ENCODE results near the gene PMIS2.

Gene PMIS2

GRCh38 chr19:35623327-35624010 lies 37.5 kb downstream of the PMIS2 start:
- TF ChIP-seq, protein P1, sequence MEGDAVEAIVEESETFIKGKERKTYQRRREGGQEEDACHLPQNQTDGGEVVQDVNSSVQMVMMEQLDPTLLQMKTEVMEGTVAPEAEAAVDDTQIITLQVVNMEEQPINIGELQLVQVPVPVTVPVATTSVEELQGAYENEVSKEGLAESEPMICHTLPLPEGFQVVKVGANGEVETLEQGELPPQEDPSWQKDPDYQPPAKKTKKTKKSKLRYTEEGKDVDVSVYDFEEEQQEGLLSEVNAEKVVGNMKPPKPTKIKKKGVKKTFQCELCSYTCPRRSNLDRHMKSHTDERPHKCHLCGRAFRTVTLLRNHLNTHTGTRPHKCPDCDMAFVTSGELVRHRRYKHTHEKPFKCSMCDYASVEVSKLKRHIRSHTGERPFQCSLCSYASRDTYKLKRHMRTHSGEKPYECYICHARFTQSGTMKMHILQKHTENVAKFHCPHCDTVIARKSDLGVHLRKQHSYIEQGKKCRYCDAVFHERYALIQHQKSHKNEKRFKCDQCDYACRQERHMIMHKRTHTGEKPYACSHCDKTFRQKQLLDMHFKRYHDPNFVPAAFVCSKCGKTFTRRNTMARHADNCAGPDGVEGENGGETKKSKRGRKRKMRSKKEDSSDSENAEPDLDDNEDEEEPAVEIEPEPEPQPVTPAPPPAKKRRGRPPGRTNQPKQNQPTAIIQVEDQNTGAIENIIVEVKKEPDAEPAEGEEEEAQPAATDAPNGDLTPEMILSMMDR (conservative IDR thresholded peaks at IDR 0.05; ENCODE audit: control insufficient read depth, insufficient read depth, low read depth, low read length), result no peak
- H3K4me3 ChIP-seq (ENCODE audit: control insufficient read depth, low read depth, low read length), result no peak overlapping the region
- DNase-seq (ENCODE audit: low read depth), result no peak

- TF ChIP-seq, protein P1 (conservative IDR thresholded peaks at IDR 0.05; ENCODE audit: control insufficient read depth, insufficient read depth, low read depth, low read length), result no peak
- DNase-seq (ENCODE audit: low read depth), result no peak
- peak overlapping the region; percentile 82 for H3K4me3 ChIP-seq (ENCODE audit: control insufficient read depth, low read depth, low read length)
These were observed 42.2 kb downstream of the PMIS2 start for GRCh38 chr19:35628264-35628564.

GRCh38 chr19:35628565-35629331 lies 42.8 kb downstream of the PMIS2 start, which contains the start of gene RBM42:
Gene RBM42, plus strand, starts transcription at chr19:35629036. Its CDS starts 118 bp downstream, at chr19:35629154.
- DNase-seq (ENCODE audit: low read depth), result peak; percentile 99
- H3K4me3 ChIP-seq (ENCODE audit: control insufficient read depth, low read depth, low read length), result peak within 1 kb of the TSS; percentile 82
- TF ChIP-seq, protein P1 (conservative IDR thresholded peaks at IDR 0.05; ENCODE audit: control insufficient read depth, insufficient read depth, low read depth, low read length), result no peak

- TF ChIP-seq, protein P1 (conservative IDR thresholded peaks at IDR 0.05; ENCODE audit: control insufficient read depth, insufficient read depth, low read depth, low read length), result no peak
- no peak for DNase-seq (ENCODE audit: low read depth)
- H3K4me3 ChIP-seq (ENCODE audit: control insufficient read depth, low read depth, low read length), result peak overlapping the region; percentile 82
These were observed 43.3 kb downstream of the PMIS2 start for GRCh38 chr19:35629332-35629633.

GRCh38 chr19:35633727-35634440 lies 47.9 kb downstream of the PMIS2 start:
- DNase-seq (ENCODE audit: low read depth), result no peak
- no peak overlapping the region for H3K4me3 ChIP-seq (ENCODE audit: control insufficient read depth, low read depth, low read length)
- TF ChIP-seq, protein P1 (conservative IDR thresholded peaks at IDR 0.05; ENCODE audit: control insufficient read depth, insufficient read depth, low read depth, low read length), result no peak

- H3K4me3 ChIP-seq (ENCODE audit: control insufficient read depth, low read depth, low read length), result no peak overlapping the region
- no peak for DNase-seq (ENCODE audit: low read depth)
- TF ChIP-seq, protein P1 (conservative IDR thresholded peaks at IDR 0.05; ENCODE audit: control insufficient read depth, insufficient read depth, low read depth, low read length), result no peak
These were observed 50.7 kb downstream of the PMIS2 start for GRCh38 chr19:35636651-35637050.

Measured in fibroblast of mammary gland (primary cell).